AG10803 (cell line): ENCODE results near the gene CFAP92.

Experiments used
- DNase-seq: peaks from one replicate; pipeline ENCODE4 v3.0.0; 2010; ENCODE audit warnings: low read depth
- H3K4me3 ChIP-seq: 2 replicates; pipeline ENCODE4 v1.5.1; 2011; ENCODE audit warnings: mild to moderate bottlenecking, low read length, control low read depth
- CTCF ChIP-seq: conservative IDR thresholded peaks from 2 replicates; pipeline ENCODE4 v1.5.1; 2011; ENCODE audit warnings: mild to moderate bottlenecking, low read length, control low read depth, inconsistent platforms

Gene CFAP92

GRCh38 chr3:129018751-129019150, 24.9 kb upstream of the CFAP92 start:
- no peak for TF ChIP-seq CTCF
- DNase-seq, result no peak

GRCh38 chr3:129018271-129018670, 24.4 kb upstream of the CFAP92 start:
- no peak for DNase-seq
- no peak for TF ChIP-seq CTCF
- H3K4me3 ChIP-seq, result no peak overlapping the region

More at GRCh38 chr3:129018751-129019150, 24.9 kb upstream of the CFAP92 start:
- no peak overlapping the region for H3K4me3 ChIP-seq

- DNase-seq, result no peak
- no peak overlapping the region for H3K4me3 ChIP-seq
- TF ChIP-seq CTCF, result no peak
Observed at GRCh38 chr3:129017484-129017899, 23.6 kb upstream of the CFAP92 start.

GRCh38 chr3:129016720-129017483, 23.0 kb upstream of the CFAP92 start:
- TF ChIP-seq CTCF, result no peak
- no peak for DNase-seq
- no peak overlapping the region for H3K4me3 ChIP-seq

- DNase-seq, result no peak
- no peak overlapping the region for H3K4me3 ChIP-seq
- TF ChIP-seq CTCF, result no peak
Observed at GRCh38 chr3:129016356-129016719, 22.5 kb upstream of the CFAP92 start.

- no peak overlapping the region for H3K4me3 ChIP-seq
- no peak for DNase-seq
- no peak for TF ChIP-seq CTCF
Observed at GRCh38 chr3:129015388-129016105, 21.7 kb upstream of the CFAP92 start.

- H3K4me3 ChIP-seq, result no peak overlapping the region
- TF ChIP-seq CTCF, result no peak
- DNase-seq, result no peak
Observed at GRCh38 chr3:129014793-129015345, 21.0 kb upstream of the CFAP92 start.
